Smooth muscle cell (in vitro differentiated cells): Measurements from ENCODE around the gene RAPH1. TPM values are rescaled to one million over a fixed set of nuclear protein-coding genes. Genes with fewer than 3 reads are reported as not detected.
"Not testable (repeated sequence)": the region's sequence is repeated elsewhere in the genome, so short reads cannot be mapped to it uniquely, and the experiment has no call there.

Source experiments
- DNase-seq: peaks from one replicate; lab custom pipeline; 2025; ENCODE audit not compliant: unreplicated experiment; lab: John Stamatoyannopoulos, UW
- H2AFZ ChIP-seq: fragments of 200-600 bp; sonication (generic); 2 replicates; pipeline ENCODE4 v1.6.0; 2016; ENCODE audit warnings: antibody characterized with exemption, low read depth, mild to moderate bottlenecking
- H3F3A ChIP-seq: fragments of 200-600 bp; sonication (generic); 2 replicates; pipeline ENCODE4 v1.6.0; 2017; ENCODE audit warnings: antibody characterized with exemption, low read depth
- H3K27ac ChIP-seq: fragments of 200-600 bp; sonication (generic); 2 replicates; pipeline ENCODE4 v1.5.1; 2016; ENCODE audit warnings: low read depth, mild to moderate bottlenecking
- H3K27me3 ChIP-seq: fragments of 200-600 bp; sonication (generic); 2 replicates; pipeline ENCODE4 v1.6.1; 2016; ENCODE audit warnings: low read depth, mild to moderate bottlenecking
- H3K36me3 ChIP-seq: fragments of 200-600 bp; sonication (generic); 2 replicates; pipeline ENCODE4 v1.5.1; 2016; ENCODE audit warnings: low read depth
- H3K4me1 ChIP-seq: fragments of 200-600 bp; sonication (generic); 2 replicates; pipeline ENCODE4 v1.5.1; 2016; ENCODE audit warnings: low read depth
- H3K4me2 ChIP-seq: fragments of 200-600 bp; sonication (generic); 2 replicates; pipeline ENCODE4 v1.6.0; 2016; ENCODE audit warnings: mild to moderate bottlenecking
- H3K4me3 ChIP-seq: fragments of 200-600 bp; sonication (generic); 2 replicates; pipeline ENCODE4 v1.5.1; 2016; ENCODE audit warnings: mild to moderate bottlenecking
- H3K79me2 ChIP-seq: fragments of 200-600 bp; sonication (generic); 2 replicates; pipeline ENCODE4 v1.6.0; 2016; ENCODE audit warnings: low read depth, mild to moderate bottlenecking
- H3K9ac ChIP-seq: fragments of 200-600 bp; sonication (generic); 2 replicates; pipeline ENCODE4 v1.6.0; 2016; ENCODE audit warnings: low read depth
- H3K9me3 ChIP-seq: fragments of 200-600 bp; sonication (generic); replicated peaks from 2 replicates; pipeline ENCODE4 v1.5.1; 2016; ENCODE audit warnings: low read depth
- H4K20me1 ChIP-seq: fragments of 200-600 bp; sonication (generic); 2 replicates; pipeline ENCODE4 v1.6.0; 2016; ENCODE audit warnings: low read depth
- WGBS: methylation state at CpG from one replicate; pipeline ENCODE4 v1.1.7; 2016; ENCODE audit warnings: low lambda C conversion rate; 5-methylcytosine and 5-hydroxymethylcytosine counted together
- polyA plus RNA-seq: library from polyadenylated mRNA; unstranded; fragments of >200 nt; fragmentation: Nextera tagmentation; extraction: Ambion mirVana; gene quantifications from 2 replicates; pipeline ENCODE4 v1.2.1, GENCODE V29; 2016
- total RNA-seq: library from RNA; depleted of rRNA; stranded (reverse); fragments of >200 nt; gene quantifications from 2 replicates; pipeline ENCODE4 v1.2.3, GENCODE V29; 2014
- TF ChIP-seq, protein P1 (sequence below): fragments of 200-600 bp; sonication (generic); IDR thresholded peaks from 2 replicates; pipeline ENCODE4 v1.5.1; 2017; ENCODE audit warnings: borderline replicate concordance, mild to moderate bottlenecking, antibody characterized with exemption; ENCODE audit not compliant: insufficient read depth, poor library complexity, severe bottlenecking

Gene RAPH1
- total and polyA plus RNA-seq, 2 experiments from 2014 or later: 8.5 to 22.3 TPM

DNA sequence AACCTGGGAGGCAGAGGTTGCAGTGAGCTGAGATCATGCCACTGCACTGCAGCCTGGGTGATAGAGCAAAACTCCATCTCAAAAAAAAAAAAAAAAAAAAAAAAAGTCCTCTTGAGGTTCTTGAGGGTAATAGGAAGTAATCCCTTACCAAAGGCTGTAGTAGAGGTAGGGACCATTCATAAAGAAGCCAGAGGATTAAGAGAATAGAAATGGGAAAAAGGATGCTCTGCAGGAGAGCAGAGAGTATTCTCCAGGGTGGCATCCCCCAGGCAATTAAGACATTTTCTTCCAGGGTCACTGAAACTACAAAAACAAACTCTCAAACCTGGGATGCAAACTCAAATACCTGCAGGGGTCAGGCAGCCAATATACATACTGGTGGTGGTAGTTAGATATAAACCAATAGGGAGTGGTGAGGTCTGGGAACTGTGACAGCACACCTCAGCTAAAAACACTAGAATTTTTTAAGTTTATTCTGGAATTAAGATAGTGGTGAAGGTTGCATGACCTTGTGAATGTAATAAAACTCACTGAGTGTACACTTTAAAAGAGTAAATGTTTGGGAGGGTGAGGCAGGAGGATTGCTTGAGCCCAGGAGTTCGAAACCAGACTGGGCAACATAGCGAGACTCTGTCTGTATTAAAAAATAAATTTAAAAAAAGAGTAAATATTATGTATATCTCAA, 24.7 kb downstream of the RAPH1 start:
- Histone ChIP-seq H3K79me2 (peaks cover 96% of the 10 kb centered on the region), H3K9ac (no peak overlapping the region), H3K4me1 (no peaks in the 10 kb centered on the region), H2AFZ (no peak overlapping the region), H3K36me3 (no peaks in the 10 kb centered on the region), H3F3A (no peaks in the 10 kb centered on the region), H3K27ac (no peak overlapping the region), H4K20me1 (peaks cover 79% of the 10 kb centered on the region), H3K9me3 (no peaks in the 10 kb centered on the region), H3K4me2 (no peak overlapping the region), H3K27me3 (no peaks in the 10 kb centered on the region), H3K4me3 (no peak overlapping the region)
- DNase-seq: no peak
- TF ChIP-seq, protein P1, sequence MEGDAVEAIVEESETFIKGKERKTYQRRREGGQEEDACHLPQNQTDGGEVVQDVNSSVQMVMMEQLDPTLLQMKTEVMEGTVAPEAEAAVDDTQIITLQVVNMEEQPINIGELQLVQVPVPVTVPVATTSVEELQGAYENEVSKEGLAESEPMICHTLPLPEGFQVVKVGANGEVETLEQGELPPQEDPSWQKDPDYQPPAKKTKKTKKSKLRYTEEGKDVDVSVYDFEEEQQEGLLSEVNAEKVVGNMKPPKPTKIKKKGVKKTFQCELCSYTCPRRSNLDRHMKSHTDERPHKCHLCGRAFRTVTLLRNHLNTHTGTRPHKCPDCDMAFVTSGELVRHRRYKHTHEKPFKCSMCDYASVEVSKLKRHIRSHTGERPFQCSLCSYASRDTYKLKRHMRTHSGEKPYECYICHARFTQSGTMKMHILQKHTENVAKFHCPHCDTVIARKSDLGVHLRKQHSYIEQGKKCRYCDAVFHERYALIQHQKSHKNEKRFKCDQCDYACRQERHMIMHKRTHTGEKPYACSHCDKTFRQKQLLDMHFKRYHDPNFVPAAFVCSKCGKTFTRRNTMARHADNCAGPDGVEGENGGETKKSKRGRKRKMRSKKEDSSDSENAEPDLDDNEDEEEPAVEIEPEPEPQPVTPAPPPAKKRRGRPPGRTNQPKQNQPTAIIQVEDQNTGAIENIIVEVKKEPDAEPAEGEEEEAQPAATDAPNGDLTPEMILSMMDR: no peak
- WGBS: 97% methylated on average over 2 of the region's 2 CpGs

DNA sequence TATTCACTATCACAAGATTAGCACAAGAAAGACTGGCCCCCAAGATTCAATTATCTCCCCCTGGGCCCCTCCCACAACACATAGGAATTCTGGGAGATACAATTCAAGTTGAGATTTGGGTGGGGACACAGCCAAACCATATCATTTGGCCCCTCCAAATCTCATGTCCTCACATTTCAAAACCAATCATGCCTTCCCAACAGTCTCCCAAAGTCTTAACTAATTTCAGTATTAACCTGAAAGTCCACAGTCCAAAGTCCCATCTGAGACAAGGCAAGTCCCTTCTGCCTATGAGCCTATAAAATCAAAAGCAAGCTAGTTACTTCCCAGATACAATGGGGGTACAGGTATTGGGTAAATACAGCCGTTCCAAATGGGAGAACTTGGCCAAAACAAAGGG, 31.6 kb downstream of the RAPH1 start:
- not testable (repeated sequence) for H3K27me3 ChIP-seq, H2AFZ ChIP-seq, H3F3A ChIP-seq, H3K9me3 ChIP-seq, H3K4me1 ChIP-seq, H3K9ac ChIP-seq, H3K27ac ChIP-seq, H3K36me3 ChIP-seq, H3K4me3 ChIP-seq, H3K4me2 ChIP-seq, DNase-seq
- 100% methylated on average over 1 of the region's 1 CpG for whole genome bisulfite sequencing
- H4K20me1 ChIP-seq: peaks cover 81% of the 10 kb centered on the region
- peaks cover 95% of the 10 kb centered on the region for H3K79me2 ChIP-seq

DNA sequence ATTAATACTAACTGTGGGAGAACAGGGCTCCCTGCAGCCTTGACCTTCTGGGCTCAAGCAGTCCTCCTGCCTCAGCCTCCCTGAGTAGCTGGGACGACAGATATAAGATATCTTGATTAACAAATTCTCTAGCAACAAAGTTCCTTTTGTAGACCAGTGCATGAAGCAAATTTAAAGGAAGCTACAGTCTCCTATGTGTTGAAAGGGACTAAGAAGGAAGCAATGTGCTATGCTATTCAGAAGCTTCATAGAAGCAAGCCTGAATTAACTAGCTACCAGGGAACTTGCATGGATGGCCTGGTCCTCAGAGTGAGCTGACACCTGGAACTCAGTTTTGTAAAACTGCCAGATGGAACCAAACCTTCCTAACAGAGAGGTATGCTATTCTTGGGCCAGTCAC, 33.2 kb downstream of the RAPH1 start:
- no peak overlapping the region for H3K27ac ChIP-seq
- no peaks in the 10 kb centered on the region for H3K4me1 ChIP-seq
- H2AFZ ChIP-seq: no peak overlapping the region
- no peak overlapping the region for H3K9ac ChIP-seq
- no peaks in the 10 kb centered on the region for H3K27me3 ChIP-seq
- H3K9me3 ChIP-seq: no peaks in the 10 kb centered on the region
- H3F3A ChIP-seq: no peaks in the 10 kb centered on the region
- peaks cover 91% of the 10 kb centered on the region for H3K79me2 ChIP-seq
- 94% methylated on average over 1 of the region's 1 CpG for WGBS
- H3K4me2 ChIP-seq: no peak overlapping the region
- no peak for DNase-seq
- no peak overlapping the region for H3K4me3 ChIP-seq
- H4K20me1 ChIP-seq: peaks cover 87% of the 10 kb centered on the region
- TF ChIP-seq, protein P1: no peak
- H3K36me3 ChIP-seq: no peaks in the 10 kb centered on the region

DNA sequence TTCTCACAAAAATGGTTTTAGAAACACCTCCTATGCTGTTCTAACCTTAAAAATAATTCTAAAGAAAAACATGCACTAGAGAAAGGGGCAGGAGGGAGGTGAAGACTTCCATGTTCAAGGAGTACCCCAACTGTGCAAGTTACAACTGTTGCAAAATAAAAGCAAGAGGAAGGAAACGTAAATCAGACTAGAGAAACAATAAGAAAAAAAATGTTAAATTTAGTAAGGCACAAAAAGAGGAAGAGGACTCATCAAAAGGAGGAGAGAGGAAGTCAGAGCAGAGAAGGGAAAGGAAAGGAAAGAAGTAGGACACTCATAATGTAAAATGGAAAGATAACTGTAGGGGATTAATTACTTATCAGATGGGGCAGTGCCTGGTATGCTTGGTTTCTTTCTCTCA, 34.1 kb downstream of the RAPH1 start:
- H3K9ac ChIP-seq: no peak overlapping the region
- TF ChIP-seq, protein P1: no peak
- no peak overlapping the region for H3K4me3 ChIP-seq
- no peak overlapping the region for H2AFZ ChIP-seq
- no peaks in the 10 kb centered on the region for H3K9me3 ChIP-seq
- no peak for DNase-seq
- H3K4me2 ChIP-seq: no peak overlapping the region
- H3K36me3 ChIP-seq: no peaks in the 10 kb centered on the region
- 98% methylated on average over 1 of the region's 1 CpG for WGBS
- no peak overlapping the region for H3K27ac ChIP-seq
- peaks cover 93% of the 10 kb centered on the region for H3K79me2 ChIP-seq
- peaks cover 91% of the 10 kb centered on the region for H4K20me1 ChIP-seq
- H3F3A ChIP-seq: no peaks in the 10 kb centered on the region
- no peaks in the 10 kb centered on the region for H3K27me3 ChIP-seq
- H3K4me1 ChIP-seq: no peaks in the 10 kb centered on the region
